Adipocyte (in vitro differentiated cells): ENCODE data around the gene PCSK2.

Source experiments
- DNase-seq: peaks from one replicate; pipeline ENCODE4 v3.0.0-alpha.2; 2015; ENCODE audit warnings: low read depth
- H3K27me3 ChIP-seq: replicated peaks from 2 replicates; pipeline ENCODE4 v1.7.0; 2013; ENCODE audit warnings: mild to moderate bottlenecking, low read length, moderate library complexity; ENCODE audit not compliant: control insufficient read depth, insufficient read depth
- H3K36me3 ChIP-seq: 2 replicates; pipeline ENCODE4 v1.7.0; 2013; ENCODE audit warnings: low read length, mild to moderate bottlenecking, moderate library complexity; ENCODE audit not compliant: control insufficient read depth, insufficient read depth, severe bottlenecking
- H3K4me1 ChIP-seq: 2 replicates; pipeline ENCODE4 v1.7.0; 2013; ENCODE audit warnings: mild to moderate bottlenecking, low read length, moderate library complexity; ENCODE audit not compliant: control insufficient read depth, insufficient read depth
- H3K4me3 ChIP-seq: 2 replicates; pipeline ENCODE4 v1.7.0; 2013; ENCODE audit warnings: mild to moderate bottlenecking, low read length, moderate library complexity
- H3K9ac ChIP-seq: 2 replicates; pipeline ENCODE4 v1.7.0; 2013; ENCODE audit warnings: mild to moderate bottlenecking, low read length, moderate library complexity
- H3K9me3 ChIP-seq: 2 replicates; pipeline ENCODE4 v1.7.0; 2013; ENCODE audit warnings: mild to moderate bottlenecking, low read length, moderate library complexity; ENCODE audit not compliant: control insufficient read depth

Gene PCSK2

DNA sequence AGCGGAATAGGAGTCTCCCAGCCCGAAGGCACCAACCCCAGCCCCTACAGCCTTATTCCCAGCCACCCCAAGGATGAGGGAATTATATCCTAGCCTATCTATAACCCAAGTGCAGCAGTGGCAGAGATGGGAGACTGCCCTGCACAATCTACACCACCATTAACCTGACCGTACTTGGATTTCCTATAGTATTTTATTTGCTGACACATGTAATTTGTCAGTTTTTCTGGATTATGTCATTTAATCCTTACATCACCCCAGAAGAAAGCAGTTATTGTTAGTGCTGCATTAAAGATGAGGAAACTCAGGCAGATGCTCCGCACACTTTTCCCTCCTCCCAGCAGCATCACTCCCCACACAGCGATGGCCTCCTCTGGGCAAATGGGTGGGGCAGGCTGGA, 298.3 kb downstream of the PCSK2 start:
- no peaks in the 10 kb centered on the region for H3K9me3 ChIP-seq
- H3K27me3 ChIP-seq, result peaks cover 2% of the 10 kb centered on the region
- H3K4me3 ChIP-seq, result no peak overlapping the region
- no peak overlapping the region for H3K9ac ChIP-seq
- DNase-seq, result no peak
- no peaks in the 10 kb centered on the region for H3K4me1 ChIP-seq
- H3K36me3 ChIP-seq, result no peaks in the 10 kb centered on the region

DNA sequence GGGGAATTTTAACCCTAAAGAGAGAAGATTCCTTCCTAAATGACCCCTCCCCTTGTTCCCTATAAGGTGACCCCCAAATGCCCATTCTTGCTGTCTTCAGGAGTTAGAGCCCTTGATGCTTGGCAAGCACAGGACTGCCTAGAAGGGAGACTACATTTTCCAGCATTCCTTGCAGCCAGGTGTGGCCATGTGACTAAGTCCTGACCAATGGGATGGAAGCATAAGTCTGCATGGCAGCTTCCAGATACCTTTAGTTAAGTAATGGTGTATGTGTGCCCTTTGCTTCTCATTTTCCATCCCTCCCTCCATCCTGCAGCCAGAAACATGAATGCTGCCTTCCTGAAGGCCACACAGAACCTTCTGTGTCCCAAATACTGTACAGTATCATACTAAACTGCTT, 298.8 kb downstream of the PCSK2 start:
- Histone ChIP-seq H3K9ac (no peak overlapping the region), H3K36me3 (no peaks in the 10 kb centered on the region), H3K9me3 (no peaks in the 10 kb centered on the region), H3K4me3 (no peak overlapping the region), H3K4me1 (no peaks in the 10 kb centered on the region), H3K27me3 (peaks cover 2% of the 10 kb centered on the region)
- no peak for DNase-seq

GRCh38 chr20:17529586-17529985, 302.7 kb downstream of the PCSK2 start:
- H3K27me3 ChIP-seq, result peaks cover 2% of the 10 kb centered on the region
- no peak overlapping the region for H3K9ac ChIP-seq
- no peaks in the 10 kb centered on the region for H3K9me3 ChIP-seq
- no peaks in the 10 kb centered on the region for H3K36me3 ChIP-seq
- H3K4me1 ChIP-seq, result peaks cover 4% of the 10 kb centered on the region
- H3K4me3 ChIP-seq, result no peak overlapping the region
- DNase-seq, result no peak

DNA sequence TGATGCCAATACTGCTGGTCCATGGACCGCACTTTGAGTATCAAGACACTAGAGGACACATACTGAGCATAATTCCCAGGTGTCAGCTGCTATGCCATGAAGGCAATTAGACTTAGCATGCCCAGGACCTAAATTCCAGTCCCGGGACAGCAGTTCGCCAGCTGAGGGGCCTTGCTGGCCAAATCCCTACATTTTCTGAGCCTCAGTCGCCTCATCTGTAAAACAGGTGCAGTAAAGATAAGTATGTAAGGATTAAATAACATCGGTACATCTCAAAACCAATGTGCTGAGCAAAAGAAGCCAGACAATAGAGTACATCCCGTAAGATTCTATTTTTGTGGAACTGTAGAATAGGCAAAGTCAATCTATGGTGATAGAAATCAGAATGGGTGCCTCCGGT, 303.3 kb downstream of the PCSK2 start:
- H3K9me3 ChIP-seq, result no peaks in the 10 kb centered on the region
- H3K4me1 ChIP-seq, result peaks cover 4% of the 10 kb centered on the region
- no peak for DNase-seq
- H3K9ac ChIP-seq, result no peak overlapping the region
- H3K36me3 ChIP-seq, result no peaks in the 10 kb centered on the region
- no peaks in the 10 kb centered on the region for H3K27me3 ChIP-seq
- H3K4me3 ChIP-seq, result no peak overlapping the region

DNA sequence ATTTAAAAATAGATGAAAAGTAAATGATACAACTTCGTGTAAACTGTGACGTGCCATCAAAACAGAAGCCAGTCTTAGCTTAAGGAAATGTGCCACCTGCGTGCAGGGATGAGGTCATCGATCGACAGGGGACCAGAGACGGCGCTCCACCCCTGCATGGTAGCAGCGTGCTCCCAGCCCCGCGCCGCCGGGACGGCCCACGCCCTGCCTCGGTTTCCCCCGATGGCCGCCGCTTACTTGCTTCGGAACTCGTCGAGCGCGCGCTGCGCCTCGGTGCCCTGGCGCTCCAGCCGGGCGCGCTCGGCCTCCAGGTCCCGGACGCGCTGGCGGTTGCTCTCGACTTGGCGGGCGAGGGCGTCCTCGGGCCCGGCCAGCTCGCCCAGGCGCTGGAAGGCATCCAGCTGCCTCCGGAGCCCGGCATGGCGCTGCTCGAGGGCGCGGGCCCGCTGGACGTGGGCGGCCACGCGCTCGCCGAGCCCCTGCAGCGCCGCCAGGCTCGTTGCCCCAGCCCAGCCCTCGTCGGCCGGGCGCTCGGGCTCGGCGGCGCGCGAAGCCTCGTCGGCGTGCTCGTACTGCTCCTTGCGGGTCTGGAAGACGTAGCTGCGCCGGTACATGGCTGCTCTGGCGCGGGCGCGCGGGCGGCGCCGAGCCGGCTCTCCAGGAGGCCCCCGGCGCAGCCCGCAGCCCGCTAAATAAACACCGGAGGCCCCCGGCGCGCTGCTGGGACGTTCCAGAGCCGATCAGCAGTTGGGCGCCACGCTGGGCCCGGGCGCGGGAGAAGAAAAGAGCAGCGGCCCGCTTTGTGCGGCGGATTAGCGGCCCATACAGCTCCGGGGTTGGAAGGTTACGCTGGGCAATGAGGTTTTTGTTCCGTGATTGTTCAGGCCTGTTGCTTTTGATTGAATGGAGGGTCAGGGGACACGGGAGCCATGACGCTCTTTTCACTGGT, 304.1 kb downstream of the PCSK2 start, which contains the start of gene BFSP1:
TSS of gene BFSP1 (minus strand) at position 664 of the 949 bp plus-strand sequence. CDS start at position 614, 50 bp downstream.
- H3K4me1 ChIP-seq, result peaks cover 4% of the 10 kb centered on the region
- H3K27me3 ChIP-seq, result no peaks in the 10 kb centered on the region
- H3K9ac ChIP-seq, result peak within 1 kb of the TSS; percentile 83
- H3K9me3 ChIP-seq, result no peaks in the 10 kb centered on the region
- DNase-seq, result peak; percentile 79
- no peaks in the 10 kb centered on the region for H3K36me3 ChIP-seq
- H3K4me3 ChIP-seq, result peak within 1 kb of the TSS; percentile 77

- Histone ChIP-seq H3K9ac (peak overlapping the region; percentile 83), H3K27me3 (no peaks in the 10 kb centered on the region), H3K4me3 (peak overlapping the region; percentile 77), H3K9me3 (no peaks in the 10 kb centered on the region), H3K36me3 (no peaks in the 10 kb centered on the region), H3K4me1 (peaks cover 4% of the 10 kb centered on the region)
- no peak for DNase-seq
These were observed 304.8 kb downstream of the PCSK2 start for GRCh38 chr20:17531665-17532025.

GRCh38 chr20:17533396-17533795, 306.6 kb downstream of the PCSK2 start:
- H3K9ac ChIP-seq, result no peak overlapping the region
- no peak overlapping the region for H3K4me3 ChIP-seq
- H3K4me1 ChIP-seq, result peaks cover 4% of the 10 kb centered on the region
- H3K9me3 ChIP-seq, result no peaks in the 10 kb centered on the region
- no peaks in the 10 kb centered on the region for H3K27me3 ChIP-seq
- peak; percentile 72 for DNase-seq
- H3K36me3 ChIP-seq, result no peaks in the 10 kb centered on the region

DNA sequence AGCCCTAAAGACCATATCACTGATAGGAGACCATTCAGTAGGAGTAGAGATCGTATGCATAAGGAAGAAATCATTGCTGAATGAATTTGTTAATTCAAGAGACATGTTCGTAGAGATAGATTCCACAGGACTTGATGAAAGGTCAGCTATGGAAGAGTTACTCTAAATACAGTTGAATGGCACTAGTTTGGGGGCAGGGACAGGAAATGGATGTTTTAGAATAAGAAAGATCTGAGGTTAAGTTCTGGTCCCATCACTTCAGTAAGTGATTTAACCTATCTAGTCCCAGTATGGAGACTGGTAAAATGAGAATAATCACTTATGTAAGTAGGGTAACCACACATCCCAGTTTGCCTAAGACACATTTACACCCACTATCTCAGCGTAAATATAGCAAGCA, 307.2 kb downstream of the PCSK2 start:
- H3K9me3 ChIP-seq, result no peaks in the 10 kb centered on the region
- H3K4me1 ChIP-seq, result peaks cover 4% of the 10 kb centered on the region
- no peak overlapping the region for H3K4me3 ChIP-seq
- no peaks in the 10 kb centered on the region for H3K36me3 ChIP-seq
- DNase-seq, result no peak
- no peak overlapping the region for H3K9ac ChIP-seq
- H3K27me3 ChIP-seq, result no peaks in the 10 kb centered on the region
